Measurements from ENCODE around the gene GSN.

GSN gene

GRCh38 chr9:121284733-121285451 is 16.9 kb downstream of the GSN start:
- Histone ChIP-seq H3K9me2 (replicated peaks; ENCODE audit: low read depth, low read length) (no peaks in the 10 kb centered on the region), H3K4me3 (ENCODE audit: low read length, poor library complexity, severe bottlenecking) (no peak overlapping the region), H3K9ac (ENCODE audit: low read depth, low read length, poor library complexity, severe bottlenecking) (no peak overlapping the region), H3F3A (ENCODE audit: low read depth) (no peaks in the 10 kb centered on the region), H3K4me2 (ENCODE audit: low read depth, low read length, poor library complexity, severe bottlenecking) (no peak overlapping the region), H3K79me2 (ENCODE audit: insufficient read depth, low read length) (no peaks in the 10 kb centered on the region), H3K36me3 (ENCODE audit: insufficient read depth, low read length) (no peaks in the 10 kb centered on the region; the same call in 1 of the 2 replicates), H2AFZ (ENCODE audit: low read length) (no peak overlapping the region), H4K20me1 (ENCODE audit: insufficient read depth, low read length, poor library complexity, severe bottlenecking) (no peaks in the 10 kb centered on the region), H3K27me3 (ENCODE audit: insufficient read depth, low read length, poor library complexity, severe bottlenecking) (no peaks in the 10 kb centered on the region), H3K9me3 (ENCODE audit: insufficient read depth, low read depth, low read length) (no peaks in the 10 kb centered on the region), H3K4me1 (ENCODE audit: insufficient read depth, low read length, poor library complexity, severe bottlenecking) (peaks cover 11% of the 10 kb centered on the region)
- TF ChIP-seq EZH2phosphoT487 (IDR thresholded peaks at IDR 0.05; ENCODE audit: borderline replicate concordance) (no peak), CTCF (conservative IDR thresholded peaks at IDR 0.05; ENCODE audit: low read length) (no peak)

- Histone ChIP-seq H4K20me1 (ENCODE audit: insufficient read depth, low read length, poor library complexity, severe bottlenecking) (no peaks in the 10 kb centered on the region), H3K79me2 (ENCODE audit: insufficient read depth, low read length) (no peaks in the 10 kb centered on the region), H3K4me3 (ENCODE audit: low read length, poor library complexity, severe bottlenecking) (no peak overlapping the region), H2AFZ (ENCODE audit: low read length) (no peak overlapping the region), H3K9me3 (ENCODE audit: insufficient read depth, low read depth, low read length) (no peaks in the 10 kb centered on the region), H3K9me2 (replicated peaks; ENCODE audit: low read depth, low read length) (no peaks in the 10 kb centered on the region), H3K4me1 (ENCODE audit: insufficient read depth, low read length, poor library complexity, severe bottlenecking) (peaks cover 11% of the 10 kb centered on the region), H3K27me3 (ENCODE audit: insufficient read depth, low read length, poor library complexity, severe bottlenecking) (no peaks in the 10 kb centered on the region), H3K9ac (ENCODE audit: low read depth, low read length, poor library complexity, severe bottlenecking) (no peak overlapping the region), H3K4me2 (ENCODE audit: low read depth, low read length, poor library complexity, severe bottlenecking) (no peak overlapping the region), H3K36me3 (ENCODE audit: insufficient read depth, low read length) (no peaks in the 10 kb centered on the region; the same call in 1 of the 2 replicates), H3F3A (ENCODE audit: low read depth) (no peaks in the 10 kb centered on the region)
- TF ChIP-seq EZH2phosphoT487 (IDR thresholded peaks at IDR 0.05; ENCODE audit: borderline replicate concordance) (no peak), CTCF (conservative IDR thresholded peaks at IDR 0.05; ENCODE audit: low read length) (no peak)
Observed at GRCh38 chr9:121285835-121286687, 18.1 kb downstream of the GSN start.

- Histone ChIP-seq H3K9me2 (replicated peaks; ENCODE audit: low read depth, low read length) (no peaks in the 10 kb centered on the region), H3K79me2 (ENCODE audit: insufficient read depth, low read length) (no peaks in the 10 kb centered on the region), H3K4me3 (ENCODE audit: low read length, poor library complexity, severe bottlenecking) (no peak overlapping the region), H3K9ac (ENCODE audit: low read depth, low read length, poor library complexity, severe bottlenecking) (no peak overlapping the region), H3K27me3 (ENCODE audit: insufficient read depth, low read length, poor library complexity, severe bottlenecking) (no peaks in the 10 kb centered on the region), H3K9me3 (ENCODE audit: insufficient read depth, low read depth, low read length) (no peaks in the 10 kb centered on the region), H3K36me3 (ENCODE audit: insufficient read depth, low read length) (no peaks in the 10 kb centered on the region; the same call in 1 of the 2 replicates), H4K20me1 (ENCODE audit: insufficient read depth, low read length, poor library complexity, severe bottlenecking) (no peaks in the 10 kb centered on the region), H2AFZ (ENCODE audit: low read length) (no peak overlapping the region), H3K4me1 (ENCODE audit: insufficient read depth, low read length, poor library complexity, severe bottlenecking) (peaks cover 11% of the 10 kb centered on the region), H3F3A (ENCODE audit: low read depth) (no peaks in the 10 kb centered on the region), H3K4me2 (ENCODE audit: low read depth, low read length, poor library complexity, severe bottlenecking) (no peak overlapping the region)
- TF ChIP-seq EZH2phosphoT487 (IDR thresholded peaks at IDR 0.05; ENCODE audit: borderline replicate concordance) (no peak), CTCF (conservative IDR thresholded peaks at IDR 0.05; ENCODE audit: low read length) (no peak)
Observed at GRCh38 chr9:121286688-121286972, 18.7 kb downstream of the GSN start.
